GM12874 (cell line): Measurements from ENCODE around the gene NTM.

Source experiments
- TF ChIP-seq, protein P1 (sequence below): IDR thresholded peaks from 2 replicates; pipeline ENCODE4 v1.5.1; 2011; ENCODE audit warnings: low read depth, mild to moderate bottlenecking, control low read depth, low read length, moderate library complexity; ENCODE audit not compliant: insufficient read depth

Gene NTM

GRCh38 chr11:131491503-131491902 lies 121.1 kb downstream of the NTM start:
- TF ChIP-seq, protein P1, sequence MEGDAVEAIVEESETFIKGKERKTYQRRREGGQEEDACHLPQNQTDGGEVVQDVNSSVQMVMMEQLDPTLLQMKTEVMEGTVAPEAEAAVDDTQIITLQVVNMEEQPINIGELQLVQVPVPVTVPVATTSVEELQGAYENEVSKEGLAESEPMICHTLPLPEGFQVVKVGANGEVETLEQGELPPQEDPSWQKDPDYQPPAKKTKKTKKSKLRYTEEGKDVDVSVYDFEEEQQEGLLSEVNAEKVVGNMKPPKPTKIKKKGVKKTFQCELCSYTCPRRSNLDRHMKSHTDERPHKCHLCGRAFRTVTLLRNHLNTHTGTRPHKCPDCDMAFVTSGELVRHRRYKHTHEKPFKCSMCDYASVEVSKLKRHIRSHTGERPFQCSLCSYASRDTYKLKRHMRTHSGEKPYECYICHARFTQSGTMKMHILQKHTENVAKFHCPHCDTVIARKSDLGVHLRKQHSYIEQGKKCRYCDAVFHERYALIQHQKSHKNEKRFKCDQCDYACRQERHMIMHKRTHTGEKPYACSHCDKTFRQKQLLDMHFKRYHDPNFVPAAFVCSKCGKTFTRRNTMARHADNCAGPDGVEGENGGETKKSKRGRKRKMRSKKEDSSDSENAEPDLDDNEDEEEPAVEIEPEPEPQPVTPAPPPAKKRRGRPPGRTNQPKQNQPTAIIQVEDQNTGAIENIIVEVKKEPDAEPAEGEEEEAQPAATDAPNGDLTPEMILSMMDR = no peak

DNA sequence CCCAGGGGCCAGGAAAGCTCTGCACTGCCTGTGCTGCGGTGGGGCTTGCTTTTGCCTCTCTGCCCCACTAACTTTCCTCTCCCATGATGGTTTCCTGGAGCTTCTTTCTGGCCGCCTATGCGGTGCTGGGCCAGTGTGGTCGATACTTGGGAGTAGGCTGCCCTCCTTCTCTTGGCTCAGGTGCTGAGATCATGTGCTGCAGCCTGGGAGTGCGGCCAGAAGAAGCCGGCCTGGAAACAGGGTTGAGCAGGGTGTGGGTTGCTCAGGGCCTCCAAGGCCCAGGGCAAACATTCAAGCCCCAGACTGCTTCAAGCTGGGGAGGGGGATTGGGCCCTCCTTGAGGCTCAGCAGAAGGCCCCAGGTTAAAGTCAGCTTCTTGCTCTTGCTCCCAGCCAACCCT lies 125.0 kb downstream of the NTM start:
- TF ChIP-seq, protein P1 = no peak

- TF ChIP-seq, protein P1 = no peak
These were observed 128.3 kb downstream of the NTM start for GRCh38 chr11:131498631-131499160.

DNA sequence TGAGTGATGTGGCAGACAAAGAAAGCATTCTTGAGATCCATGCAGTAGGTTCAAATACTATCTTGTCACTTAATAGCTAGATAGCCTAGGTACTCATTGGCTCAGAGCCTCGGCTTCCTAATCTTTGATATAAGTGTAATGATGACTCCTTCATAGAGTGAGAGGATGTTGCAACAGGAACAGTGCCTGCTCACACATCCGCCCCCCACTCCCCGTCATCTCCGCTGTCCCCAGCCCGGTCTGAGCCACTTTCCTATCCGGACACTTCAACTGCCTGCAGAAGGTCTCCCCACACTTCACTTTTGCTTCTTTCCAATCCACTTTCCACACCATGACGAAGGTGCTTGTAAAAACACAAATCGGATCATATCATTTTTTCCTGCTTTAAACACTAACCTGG lies 128.8 kb downstream of the NTM start:
- TF ChIP-seq, protein P1 = no peak

DNA sequence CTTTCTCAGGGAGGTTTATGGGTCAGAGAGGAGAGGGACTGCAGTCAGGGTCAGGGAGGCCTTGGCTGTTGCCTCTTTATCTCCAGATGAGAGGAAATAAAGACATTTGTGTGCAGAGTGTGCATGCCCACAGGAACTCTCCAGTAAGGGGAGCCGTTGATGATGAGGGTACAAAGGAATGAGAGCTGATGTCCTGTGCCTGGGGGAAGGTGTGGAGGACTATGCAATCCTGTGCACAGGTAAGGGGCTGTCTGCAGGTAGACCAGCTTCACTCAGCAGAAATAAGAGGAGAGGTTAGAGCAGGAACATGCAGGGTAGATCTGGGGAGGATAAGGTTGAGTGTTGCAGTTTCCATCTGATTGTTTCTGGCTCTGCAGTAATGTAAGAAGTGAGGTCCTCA lies 132.6 kb downstream of the NTM start:
- TF ChIP-seq, protein P1 = no peak

DNA sequence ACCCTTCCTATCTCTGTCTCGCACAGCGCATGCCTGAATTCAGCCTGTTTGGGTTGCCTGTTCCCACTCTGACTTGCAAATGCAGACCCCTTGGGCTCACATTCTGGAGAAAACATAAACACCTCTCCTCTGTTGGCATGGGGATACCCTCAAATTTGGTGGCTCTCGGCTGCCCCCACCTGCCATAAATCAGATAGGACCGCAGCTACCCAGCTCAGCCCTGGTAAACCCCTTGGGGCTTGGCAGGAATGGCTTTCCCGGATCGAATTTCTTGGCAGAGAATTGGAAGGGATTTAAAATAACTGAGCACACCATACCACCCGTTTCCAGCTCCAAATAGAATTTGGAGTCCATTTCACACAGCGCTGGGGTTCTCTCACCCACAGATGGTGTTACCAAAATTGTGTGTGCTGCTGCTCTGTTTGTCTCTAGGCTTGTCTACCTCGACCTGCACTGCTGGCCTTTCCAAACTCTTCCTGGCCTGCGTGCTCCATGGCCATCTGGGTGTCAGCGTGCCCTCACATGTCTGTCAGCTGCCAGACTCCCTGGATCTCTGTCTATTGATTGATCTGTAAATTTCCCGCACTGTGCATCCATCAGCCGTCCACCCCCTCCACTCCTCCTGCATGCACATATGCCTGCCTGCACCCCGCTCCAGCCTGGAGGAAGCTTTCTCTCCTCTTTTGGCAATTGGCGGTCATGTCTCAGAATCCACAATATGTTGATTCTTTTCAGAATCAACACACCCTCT lies 134.0 kb downstream of the NTM start:
- TF ChIP-seq, protein P1 = no peak

DNA sequence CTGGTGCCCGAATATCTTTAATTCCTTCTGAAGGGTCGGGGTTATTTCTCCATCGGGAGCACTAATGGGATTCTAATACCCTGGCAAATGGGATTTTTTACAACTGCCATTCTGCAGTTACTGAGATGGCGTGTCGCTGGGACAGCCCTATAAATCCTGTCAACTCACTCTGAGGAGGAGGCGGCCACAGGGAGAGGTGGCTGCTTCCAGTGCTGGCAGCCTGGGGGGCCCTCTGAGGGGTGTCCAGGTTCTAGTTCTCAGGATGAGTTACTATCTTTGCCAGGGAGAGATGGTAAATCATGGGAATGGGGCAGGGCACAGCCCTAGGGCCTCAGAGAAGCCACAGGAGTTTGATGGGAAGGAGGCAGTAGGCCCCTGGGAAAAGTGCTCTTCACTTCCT lies 135.9 kb downstream of the NTM start:
- TF ChIP-seq, protein P1 = no peak
